Tibial nerve (tissue), 4 donors: ENCODE data around the gene GAB3. TPM values are rescaled to one million over a fixed set of nuclear protein-coding genes. Genes with fewer than 3 reads are reported as not detected.
"Not testable (repeated sequence)": the region's sequence is repeated elsewhere in the genome, so short reads cannot be mapped to it uniquely, and the experiment has no call there.

Experiments
- DNase-seq, 2 donors: peaks; one replicate each; pipeline ENCODE4 v3.0.0-alpha.2; 2019; ENCODE audit warnings: low spot score in 2 of 2
- H3K27ac ChIP-seq, 4 donors: fragments of 200-600 bp; sonication (generic) in 3 of 4; one replicate each; pipeline ENCODE4 v1.5.1; 2017 to 2019; ENCODE audit warnings: mild to moderate bottlenecking in 1 of 4
- H3K27me3 ChIP-seq, 2 donors: fragments of 200-600 bp; sonication (generic) in 1 of 2; one replicate each; pipeline versions ENCODE4 v1.5.1 to v1.6.0; 2017 to 2019
- H3K36me3 ChIP-seq, 3 donors: fragments of 200-600 bp; sonication (generic); one replicate each; pipeline ENCODE4 v1.5.1; 2018 to 2019
- H3K4me1 ChIP-seq, 4 donors: fragments of 200-600 bp; sonication (generic) in 3 of 4; one replicate each; pipeline ENCODE4 v1.5.1; 2017 to 2019
- H3K4me3 ChIP-seq, 4 donors: fragments of 200-600 bp; sonication (generic) in 3 of 4; one replicate each; pipeline ENCODE4 v1.5.1; 2017 to 2019; ENCODE audit warnings: mild to moderate bottlenecking in 1 of 4, moderate library complexity in 1 of 4
- H3K9me3 ChIP-seq, 4 donors: fragments of 200-600 bp; sonication (generic) in 3 of 4; one replicate each; pipeline ENCODE4 v1.5.1; 2017 to 2019
- EP300 ChIP-seq, 2 donors: sonication (generic); formaldehyde crosslinking; IDR thresholded peaks; one replicate each; pipeline ENCODE4 v1.6.1; 2017; ENCODE audit warnings: antibody characterized with exemption in 2 of 2, mild to moderate bottlenecking in 1 of 2
- POLR2A ChIP-seq, 2 donors: fragments of 450-650 bp; IDR thresholded peaks; one replicate each; pipeline ENCODE4 v1.6.1; 2017; ENCODE audit warnings: antibody characterized with exemption in 2 of 2, mild to moderate bottlenecking in 2 of 2, moderate library complexity in 2 of 2
- WGBS, 2 donors: methylation state at CpG; one replicate each; pipeline ENCODE4 v1.1.5; 2018; 5-methylcytosine and 5-hydroxymethylcytosine counted together
- total RNA-seq, 4 donors: library from RNA; depleted of rRNA; stranded (reverse); fragments of >200 nt; gene quantifications; one replicate each; pipeline ENCODE4 v1.1.0, GENCODE V29; 2016
- TF ChIP-seq, protein P1 (sequence below), 5 experiments: fragments of 200-600 bp in 3 of 5; fragments of 450-650 bp in 2 of 5; sonication (generic) in 3 of 5; IDR thresholded peaks; one replicate each; pipeline ENCODE4 v1.5.1; 2016 to 2019; ENCODE audit warnings: antibody characterized with exemption in 5 of 5, mild to moderate bottlenecking in 3 of 5, moderate library complexity in 2 of 5

The GAB3 gene
- total RNA-seq, 4 donors from 2014 or later, result 5.1 to 7.5 (median 5.8) TPM

DNA sequence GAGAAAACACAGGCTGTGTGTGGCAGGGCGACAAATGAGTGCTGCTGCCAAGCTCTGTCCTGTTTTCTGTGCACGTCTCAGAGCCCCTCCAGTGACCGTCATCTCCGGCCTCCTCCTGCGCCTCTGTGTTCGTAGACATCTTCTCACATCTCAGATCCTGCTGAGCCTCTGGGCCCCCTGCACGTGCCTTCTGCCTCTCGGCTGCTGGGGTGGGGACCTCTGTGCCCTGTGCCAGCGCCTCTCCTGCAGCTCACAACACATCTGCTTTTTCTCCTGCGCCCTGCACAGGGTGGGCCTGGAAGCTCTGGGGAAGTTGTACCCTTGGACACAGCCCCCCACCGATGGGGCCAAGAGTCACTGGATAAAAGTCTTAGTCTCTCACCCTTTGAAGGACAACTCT lies 95.1 kb downstream of the GAB3 start:
- no peak for DNase-seq
- H3K36me3 ChIP-seq, result no peaks in the 10 kb centered on the region
- H3K27me3 ChIP-seq, result no peaks in the 10 kb centered on the region
- no peak overlapping the region for H3K4me3 ChIP-seq
- H3K27ac ChIP-seq, result no peak overlapping the region
- no peaks in the 10 kb centered on the region for H3K4me1 ChIP-seq
- WGBS, 2 donors, result 83 to 92% methylated on average over 10 to 11 of the region's 11 CpGs
- H3K9me3 ChIP-seq, result no peaks in the 10 kb centered on the region
- TF ChIP-seq POLR2A (IDR thresholded peaks at IDR 0.05) (no peak), EP300 (IDR thresholded peaks at IDR 0.05) (no peak)
- TF ChIP-seq, protein P1, sequence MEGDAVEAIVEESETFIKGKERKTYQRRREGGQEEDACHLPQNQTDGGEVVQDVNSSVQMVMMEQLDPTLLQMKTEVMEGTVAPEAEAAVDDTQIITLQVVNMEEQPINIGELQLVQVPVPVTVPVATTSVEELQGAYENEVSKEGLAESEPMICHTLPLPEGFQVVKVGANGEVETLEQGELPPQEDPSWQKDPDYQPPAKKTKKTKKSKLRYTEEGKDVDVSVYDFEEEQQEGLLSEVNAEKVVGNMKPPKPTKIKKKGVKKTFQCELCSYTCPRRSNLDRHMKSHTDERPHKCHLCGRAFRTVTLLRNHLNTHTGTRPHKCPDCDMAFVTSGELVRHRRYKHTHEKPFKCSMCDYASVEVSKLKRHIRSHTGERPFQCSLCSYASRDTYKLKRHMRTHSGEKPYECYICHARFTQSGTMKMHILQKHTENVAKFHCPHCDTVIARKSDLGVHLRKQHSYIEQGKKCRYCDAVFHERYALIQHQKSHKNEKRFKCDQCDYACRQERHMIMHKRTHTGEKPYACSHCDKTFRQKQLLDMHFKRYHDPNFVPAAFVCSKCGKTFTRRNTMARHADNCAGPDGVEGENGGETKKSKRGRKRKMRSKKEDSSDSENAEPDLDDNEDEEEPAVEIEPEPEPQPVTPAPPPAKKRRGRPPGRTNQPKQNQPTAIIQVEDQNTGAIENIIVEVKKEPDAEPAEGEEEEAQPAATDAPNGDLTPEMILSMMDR (IDR thresholded peaks at IDR 0.05), result no peak

DNA sequence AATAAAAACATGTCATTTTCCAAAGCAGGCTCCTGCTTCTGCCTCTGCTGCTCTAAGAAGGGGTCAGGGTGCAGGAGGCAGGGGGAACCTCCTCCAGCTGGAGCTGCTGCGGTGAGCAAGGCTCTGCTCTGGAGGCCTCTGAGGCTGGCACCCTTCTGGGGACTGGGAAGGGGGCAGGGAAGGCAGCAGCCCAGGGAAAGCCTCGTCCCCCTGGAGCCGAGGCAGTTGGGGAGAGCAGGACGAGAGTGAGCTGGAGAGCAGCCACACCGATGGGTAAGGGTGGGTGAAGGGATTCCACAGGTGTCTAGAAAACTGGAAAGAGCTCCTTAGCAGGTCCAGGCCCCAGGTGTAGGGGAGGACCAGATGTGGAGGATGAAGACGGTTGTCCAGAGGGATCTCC lies 95.5 kb downstream of the GAB3 start:
- Histone ChIP-seq H3K27ac (no peak overlapping the region), H3K4me3 (no peak overlapping the region), H3K9me3 (no peaks in the 10 kb centered on the region), H3K27me3 (no peaks in the 10 kb centered on the region), H3K4me1 (no peaks in the 10 kb centered on the region), H3K36me3 (no peaks in the 10 kb centered on the region)
- no peak for DNase-seq
- 64 to 74% methylated on average over 6 of the region's 6 CpGs for WGBS, 2 donors
- TF ChIP-seq POLR2A (IDR thresholded peaks at IDR 0.05) (no peak), EP300 (IDR thresholded peaks at IDR 0.05) (no peak)
- TF ChIP-seq, protein P1 (IDR thresholded peaks at IDR 0.05), result no peak

DNA sequence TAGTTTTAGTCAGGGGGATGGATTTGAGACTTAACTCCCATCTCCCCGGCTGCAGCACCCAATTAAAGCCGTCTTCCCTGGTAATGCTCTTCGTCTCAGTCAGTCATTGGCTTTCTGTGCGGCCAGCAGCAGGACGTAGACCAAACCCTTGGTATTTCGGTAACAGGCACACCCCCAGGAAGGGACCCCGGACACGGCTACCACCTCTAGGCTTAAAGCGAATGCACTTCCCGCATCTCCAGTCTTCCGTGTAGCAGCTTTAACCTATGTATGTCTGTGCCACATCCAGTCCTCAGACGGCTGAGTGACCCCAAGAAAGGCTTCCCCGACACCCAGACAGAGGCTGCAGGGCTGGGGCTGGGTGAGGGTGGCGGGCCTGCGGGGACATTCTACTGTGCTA lies 96.0 kb downstream of the GAB3 start:
- WGBS, 2 donors, result 80 to 89% methylated on average over 7 to 15 of the region's 15 CpGs
- Histone ChIP-seq H3K36me3 (no peaks in the 10 kb centered on the region), H3K27me3 (no peaks in the 10 kb centered on the region), H3K9me3 (no peaks in the 10 kb centered on the region), H3K4me3 (no peak overlapping the region), H3K27ac (no peak overlapping the region), H3K4me1 (no peaks in the 10 kb centered on the region)
- no peak for DNase-seq
- TF ChIP-seq EP300 (IDR thresholded peaks at IDR 0.05), result no peak
- TF ChIP-seq, protein P1 (IDR thresholded peaks at IDR 0.05), result no peak
- no peak for TF ChIP-seq POLR2A (IDR thresholded peaks at IDR 0.05)

DNA sequence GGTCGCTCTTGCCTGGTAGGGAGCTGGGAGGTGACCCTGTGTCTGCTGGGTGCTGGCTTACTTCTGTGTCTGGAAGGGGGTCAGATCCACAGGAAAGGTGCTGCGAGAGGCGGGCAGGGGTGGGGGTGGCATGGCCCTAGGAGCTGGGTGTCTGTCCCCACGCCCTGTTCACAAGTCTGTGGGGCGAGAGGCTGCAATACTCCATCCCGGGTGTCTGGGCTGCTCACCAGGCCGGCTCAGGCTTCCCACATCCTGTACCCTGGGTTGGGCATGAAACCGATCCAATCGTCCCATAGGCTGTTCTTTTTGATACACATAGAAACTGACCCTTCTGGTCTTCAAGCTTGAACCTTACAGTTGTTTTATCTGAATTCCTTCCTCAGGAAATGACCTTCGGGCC lies 96.5 kb downstream of the GAB3 start:
- TF ChIP-seq POLR2A (IDR thresholded peaks at IDR 0.05), result no peak
- TF ChIP-seq, protein P1 (IDR thresholded peaks at IDR 0.05), result no peak
- no peak for TF ChIP-seq EP300 (IDR thresholded peaks at IDR 0.05)
- H3K9me3 ChIP-seq, result no peaks in the 10 kb centered on the region
- WGBS, 2 donors, result 69 to 83% methylated on average over 5 to 9 of the region's 10 CpGs
- no peak overlapping the region for H3K27ac ChIP-seq
- no peaks in the 10 kb centered on the region for H3K4me1 ChIP-seq
- no peak for DNase-seq
- no peaks in the 10 kb centered on the region for H3K27me3 ChIP-seq
- H3K4me3 ChIP-seq, result no peak overlapping the region
- no peaks in the 10 kb centered on the region for H3K36me3 ChIP-seq

DNA sequence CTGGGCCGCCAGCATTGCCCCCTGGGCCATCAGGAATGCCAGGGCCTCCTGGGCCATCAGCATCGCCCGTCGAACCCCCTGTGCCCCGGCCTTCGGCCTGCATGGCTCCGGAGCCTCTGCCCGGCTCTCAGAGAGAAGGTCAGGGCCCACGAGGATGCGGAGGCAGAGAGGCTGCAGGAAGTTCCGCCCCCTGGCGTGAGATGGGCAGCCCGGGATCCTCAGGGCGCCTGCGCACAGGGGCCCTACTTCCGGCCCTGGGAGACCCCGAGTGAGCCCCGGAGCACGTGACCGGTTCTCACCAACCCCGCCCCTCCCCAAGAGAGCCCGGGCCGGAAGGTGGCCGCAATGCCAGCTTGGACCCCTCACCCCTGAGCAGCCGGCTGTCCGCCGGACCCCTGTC lies 97.5 kb downstream of the GAB3 start, which contains the start of gene CTAG2:
TSS of gene CTAG2 (minus strand) at position 167 of the 400 bp plus-strand sequence. CDS start at position 103, 64 bp downstream.
- not testable (repeated sequence) for DNase-seq, H3K4me1 ChIP-seq, H3K4me3 ChIP-seq, H3K27me3 ChIP-seq, H3K27ac ChIP-seq, H3K9me3 ChIP-seq, H3K36me3 ChIP-seq
- WGBS, 2 donors, result no CpG with 5 or more reads among the region's 27 CpGs

DNA sequence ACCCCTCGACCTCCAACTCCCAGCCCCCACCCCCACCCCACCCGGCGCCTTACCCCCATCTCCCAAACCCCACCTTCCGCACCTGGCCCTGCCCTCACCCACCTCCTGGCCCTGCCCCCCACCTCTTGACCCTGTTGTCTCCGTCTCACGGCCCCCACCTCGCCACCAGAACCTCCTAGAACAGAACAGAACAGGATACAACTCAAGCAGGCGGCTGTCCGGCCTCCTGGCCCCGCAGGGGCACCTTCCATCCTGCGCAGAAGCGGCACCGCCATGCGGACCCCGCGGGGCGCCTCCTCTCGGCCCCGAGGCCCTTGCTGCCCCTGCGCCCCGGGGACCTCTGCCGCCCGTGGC lies 97.9 kb downstream of the GAB3 start:
- no peak for DNase-seq
- H3K4me1 ChIP-seq, result no peaks in the 10 kb centered on the region
- H3K36me3 ChIP-seq, result no peaks in the 10 kb centered on the region
- TF ChIP-seq POLR2A (IDR thresholded peaks at IDR 0.05) (no peak), EP300 (IDR thresholded peaks at IDR 0.05) (no peak)
- TF ChIP-seq, protein P1 (IDR thresholded peaks at IDR 0.05), result no peak
- H3K27ac ChIP-seq, result no peak overlapping the region
- no peak overlapping the region for H3K4me3 ChIP-seq
- WGBS, 2 donors, result 89 to 93% methylated on average over 6 to 21 of the region's 23 CpGs
- no peaks in the 10 kb centered on the region for H3K9me3 ChIP-seq
- H3K27me3 ChIP-seq, result no peaks in the 10 kb centered on the region
